GM12878 (cell line): ENCODE measurements around the gene ACVR1. TPM values are rescaled to one million over a fixed set of nuclear protein-coding genes. Genes with fewer than 3 reads are reported as not detected.

Source experiments
- ATAC-seq: fragments of 200-7000 bp; cut with Tn5 transposase; 3 replicates; pipeline ENCODE4 v1.9.1; 2020; ENCODE audit warnings: mild to moderate bottlenecking, moderate library complexity
- BruUV-seq: library from RNA; stranded (reverse); fragments of 400-500 nt; replicated peaks from 2 replicates; lab custom pipeline; 2021; lab: Mats Ljungman, UMichigan
- CTCF ChIA-PET: fragments of 300-600 bp; sonication (Branson Sonifier 250); formaldehyde crosslinking; extraction: SDS; loops from one replicate; lab custom pipeline; 2021; ENCODE audit warnings: inconsistent platforms; lab: Yijun Ruan, JAX
- POLR2A ChIA-PET: fragments of 350-600 bp; formaldehyde crosslinking; extraction: SDS; loops from one replicate; lab custom pipeline; 2021; ENCODE audit warnings: inconsistent platforms; lab: Charles Lee
- RAD21 ChIA-PET: fragments of 300-600 bp; sonication (Branson Sonifier 250); formaldehyde crosslinking; loops from one replicate; lab custom pipeline; 2023; ENCODE audit warnings: antibody characterized with exemption; ENCODE audit not compliant: unreplicated experiment; lab: Charles Lee
- SMC1A ChIA-PET: fragments of 300-600 bp; sonication (Branson Sonifier 250); formaldehyde crosslinking; loops from one replicate; lab custom pipeline; 2023; ENCODE audit not compliant: unreplicated experiment, uncharacterized antibody; lab: Charles Lee
- DNase-seq: peaks from one replicate; pipeline ENCODE4 v3.0.0-alpha.2; 2011; ENCODE audit warnings: low read depth, low spot score
- FAIRE-seq: peaks from 3 replicates; lab custom pipeline; 2011; peaks lifted over from hg19 to GRCh38; lab: Jason Lieb, UNC
- H2AFZ ChIP-seq: 2 replicates; pipeline ENCODE4 v1.6.0; 2011; ENCODE audit warnings: low read depth, low read length, control low read depth; ENCODE audit not compliant: control insufficient read depth
- H3K27ac ChIP-seq: 2 replicates; pipeline ENCODE4 v1.5.1; 2011; ENCODE audit warnings: control low read depth; ENCODE audit not compliant: control insufficient read depth, insufficient read depth
- H3K27me3 ChIP-seq, 2 experiments: replicated peaks in 1 of 2; 2 replicates each; pipeline versions ENCODE4 v1.6.0 to v1.6.1; 2011; ENCODE audit warnings: low read length in 1 of 2; ENCODE audit not compliant: control insufficient read depth in 2 of 2, insufficient read depth in 2 of 2
- H3K36me3 ChIP-seq, 2 experiments: 2 replicates each; pipeline ENCODE4 v1.5.1; 2011; ENCODE audit warnings: low read length in 1 of 2; ENCODE audit not compliant: control insufficient read depth in 2 of 2, insufficient read depth in 2 of 2
- H3K4me1 ChIP-seq: 2 replicates; pipeline ENCODE4 v1.6.1; 2011; ENCODE audit warnings: mild to moderate bottlenecking, low read length, moderate library complexity, mixed read lengths; ENCODE audit not compliant: control insufficient read depth, insufficient read depth
- H3K4me2 ChIP-seq: 2 replicates; pipeline ENCODE4 v1.6.0; 2011; ENCODE audit warnings: control low read depth; ENCODE audit not compliant: control insufficient read depth, insufficient read depth
- H3K4me3 ChIP-seq: fragments of 200-600 bp; sonication (generic); 2 replicates; pipeline ENCODE4 v1.5.1; 2016
- H3K79me2 ChIP-seq: 2 replicates; pipeline ENCODE4 v1.6.0; 2011; ENCODE audit warnings: low read length; ENCODE audit not compliant: control insufficient read depth, insufficient read depth
- H3K9ac ChIP-seq: 2 replicates; pipeline ENCODE4 v1.8.0; 2011; ENCODE audit warnings: low read length, control low read depth, mixed read lengths; ENCODE audit not compliant: control insufficient read depth, insufficient read depth
- H3K9me3 ChIP-seq: replicated peaks from 3 replicates; pipeline ENCODE4 v1.5.1; 2011; ENCODE audit warnings: mild to moderate bottlenecking, low read length; ENCODE audit not compliant: control insufficient read depth, insufficient read depth
- H4K20me1 ChIP-seq: 2 replicates; pipeline ENCODE4 v1.6.0; 2011; ENCODE audit not compliant: control insufficient read depth, insufficient read depth
- BRCA1 ChIP-seq: IDR thresholded peaks from 2 replicates; pipeline ENCODE4 v1.6.1; 2011; ENCODE audit warnings: low read depth, low read length, improper control_type of control experiment
- DPF2 ChIP-seq: fragments of 450-650 bp; IDR thresholded peaks from 2 replicates; pipeline ENCODE4 v1.6.1; 2017; ENCODE audit warnings: mild to moderate bottlenecking
- ESRRA ChIP-seq: IDR thresholded peaks from 2 replicates; pipeline ENCODE4 v1.6.1; 2012; ENCODE audit warnings: mild to moderate bottlenecking, low read length, improper control_type of control experiment
- PML ChIP-seq: IDR thresholded peaks from 2 replicates; pipeline ENCODE4 v1.6.1; 2012; ENCODE audit warnings: low read length, inconsistent platforms
- TCF12 ChIP-seq: IDR thresholded peaks from 2 replicates; pipeline ENCODE4 v1.6.1; 2011; ENCODE audit warnings: low read depth, mild to moderate bottlenecking, low read length
- WRNIP1 ChIP-seq: IDR thresholded peaks from 2 replicates; pipeline ENCODE4 v1.6.1; 2011; ENCODE audit warnings: low read depth, low read length, improper control_type of control experiment, borderline replicate concordance
- ZNF217 ChIP-seq: fragments of 450-650 bp; IDR thresholded peaks from 2 replicates; pipeline ENCODE4 v1.6.1; 2017; ENCODE audit warnings: antibody characterized with exemption, mild to moderate bottlenecking
- WGBS: methylation state at CpG from one replicate; pipeline ENCODE4 v1.1.6; 2016; ENCODE audit warnings: low lambda C conversion rate; ENCODE audit not compliant: insufficient replicate concordance, insufficient coverage; ENCODE audit errors: missing lambda C conversion rate; 5-methylcytosine and 5-hydroxymethylcytosine counted together
- in situ Hi-C: fragments of 300-500 bp; cut with MboI; formaldehyde crosslinking; loops from 9 replicates; pipeline ENCODE4 v1.14.3; 2018; ENCODE audit warnings: mixed read lengths
- intact Hi-C: fragments of 100-400 bp; cut with micrococcal nuclease; formaldehyde crosslinking; loops from one replicate; pipeline ENCODE4 v1.14.2; 2022; ENCODE audit not compliant: unreplicated experiment
- polyA plus RNA-seq, 11 experiments: library from polyadenylated mRNA; depleted of rRNA in 4 of 11; unstranded in 6 of 11; stranded (reverse) in 5 of 11; fragments of >200 nt; fragmentation: Nextera tagmentation in 4 of 11; fragmentation: Illumina TruSeq in 1 of 11; extraction: Ambion mirVana in 4 of 11; extraction: Trizol in 1 of 11; gene quantifications; 1 replicate in 1 of 11; 2 replicates in 10 of 11; pipeline versions ENCODE4 v1.2.1 to v1.2.3, GENCODE V29; 2011 to 2016; ENCODE audit warnings: inconsistent platforms in 2 of 11, missing spikeins in 2 of 11, low read depth in 1 of 11
- total RNA-seq, 4 experiments: library from RNA; depleted of rRNA in 3 of 4; stranded (reverse); fragments of >200 nt in 3 of 4; fragmentation: Illumina TruSeq in 1 of 4; extraction: Trizol in 1 of 4; gene quantifications; 2 replicates each; pipeline versions ENCODE4 v1.2.1 to v1.2.3, GENCODE V29; 2013 to 2021
- TF ChIP-seq, protein P1 (sequence below): IDR thresholded peaks from 2 replicates; pipeline ENCODE4 v1.6.1; 2012; ENCODE audit warnings: improper control_type of control experiment, low read depth, low read length; ENCODE audit not compliant: insufficient replicate concordance

ACVR1 gene
- total and polyA plus RNA-seq, 10 of the 15 experiments (the other 5 are each of a cell fraction or from before 2014, with no cell fraction given): 0.06 to 0.24 (median 0.14) TPM; not detected in 4

DNA sequence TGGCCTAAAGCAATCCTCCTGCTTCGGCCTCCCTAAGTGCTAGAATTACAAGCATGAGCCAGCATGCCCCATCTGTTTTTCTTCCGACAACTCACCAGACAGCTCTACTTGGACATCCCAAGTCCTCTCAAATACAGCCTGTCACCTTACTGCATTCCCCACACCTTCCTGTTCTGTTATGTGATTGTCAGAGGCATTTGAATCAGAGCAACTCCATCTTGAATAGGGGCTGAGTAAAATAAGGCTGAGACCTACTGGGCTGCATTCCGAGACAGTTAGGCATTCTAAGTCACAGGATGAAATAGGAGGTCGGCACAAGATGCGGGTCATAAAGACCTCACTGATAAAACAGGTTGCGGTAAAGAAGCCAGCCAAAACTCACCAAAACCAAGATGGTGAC is 17.3 kb downstream of the ACVR1 start:
- Histone ChIP-seq H2AFZ (no peak overlapping the region), H3K36me3 (no peaks in the 10 kb centered on the region), H3K79me2 (no peaks in the 10 kb centered on the region), H3K4me2 (no peak overlapping the region), H3K9ac (no peak overlapping the region), H3K4me3 (no peak overlapping the region), H4K20me1 (no peaks in the 10 kb centered on the region), H3K27ac (no peak overlapping the region), H3K9me3 (no peaks in the 10 kb centered on the region), H3K4me1 (no peaks in the 10 kb centered on the region), H3K27me3 (no peaks in the 10 kb centered on the region)
- RAD21 ChIA-PET: no interaction called here
- no peak for TF ChIP-seq DPF2
- TF ChIP-seq PML: no peak
- TF ChIP-seq WRNIP1: no peak
- no peak for TF ChIP-seq ZNF217
- TF ChIP-seq, protein P1, sequence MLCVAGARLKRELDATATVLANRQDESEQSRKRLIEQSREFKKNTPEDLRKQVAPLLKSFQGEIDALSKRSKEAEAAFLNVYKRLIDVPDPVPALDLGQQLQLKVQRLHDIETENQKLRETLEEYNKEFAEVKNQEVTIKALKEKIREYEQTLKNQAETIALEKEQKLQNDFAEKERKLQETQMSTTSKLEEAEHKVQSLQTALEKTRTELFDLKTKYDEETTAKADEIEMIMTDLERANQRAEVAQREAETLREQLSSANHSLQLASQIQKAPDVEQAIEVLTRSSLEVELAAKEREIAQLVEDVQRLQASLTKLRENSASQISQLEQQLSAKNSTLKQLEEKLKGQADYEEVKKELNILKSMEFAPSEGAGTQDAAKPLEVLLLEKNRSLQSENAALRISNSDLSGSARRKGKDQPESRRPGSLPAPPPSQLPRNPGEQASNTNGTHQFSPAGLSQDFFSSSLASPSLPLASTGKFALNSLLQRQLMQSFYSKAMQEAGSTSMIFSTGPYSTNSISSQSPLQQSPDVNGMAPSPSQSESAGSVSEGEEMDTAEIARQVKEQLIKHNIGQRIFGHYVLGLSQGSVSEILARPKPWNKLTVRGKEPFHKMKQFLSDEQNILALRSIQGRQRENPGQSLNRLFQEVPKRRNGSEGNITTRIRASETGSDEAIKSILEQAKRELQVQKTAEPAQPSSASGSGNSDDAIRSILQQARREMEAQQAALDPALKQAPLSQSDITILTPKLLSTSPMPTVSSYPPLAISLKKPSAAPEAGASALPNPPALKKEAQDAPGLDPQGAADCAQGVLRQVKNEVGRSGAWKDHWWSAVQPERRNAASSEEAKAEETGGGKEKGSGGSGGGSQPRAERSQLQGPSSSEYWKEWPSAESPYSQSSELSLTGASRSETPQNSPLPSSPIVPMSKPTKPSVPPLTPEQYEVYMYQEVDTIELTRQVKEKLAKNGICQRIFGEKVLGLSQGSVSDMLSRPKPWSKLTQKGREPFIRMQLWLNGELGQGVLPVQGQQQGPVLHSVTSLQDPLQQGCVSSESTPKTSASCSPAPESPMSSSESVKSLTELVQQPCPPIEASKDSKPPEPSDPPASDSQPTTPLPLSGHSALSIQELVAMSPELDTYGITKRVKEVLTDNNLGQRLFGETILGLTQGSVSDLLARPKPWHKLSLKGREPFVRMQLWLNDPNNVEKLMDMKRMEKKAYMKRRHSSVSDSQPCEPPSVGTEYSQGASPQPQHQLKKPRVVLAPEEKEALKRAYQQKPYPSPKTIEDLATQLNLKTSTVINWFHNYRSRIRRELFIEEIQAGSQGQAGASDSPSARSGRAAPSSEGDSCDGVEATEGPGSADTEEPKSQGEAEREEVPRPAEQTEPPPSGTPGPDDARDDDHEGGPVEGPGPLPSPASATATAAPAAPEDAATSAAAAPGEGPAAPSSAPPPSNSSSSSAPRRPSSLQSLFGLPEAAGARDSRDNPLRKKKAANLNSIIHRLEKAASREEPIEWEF: no peak
- no peak for TF ChIP-seq TCF12
- no peak for TF ChIP-seq ESRRA
- no peak for TF ChIP-seq BRCA1
- FAIRE-seq: no peak
- BruUV-seq: no TSS peak
- CTCF ChIA-PET: no interaction called here
- in situ Hi-C loops (no loop called here), intact Hi-C loops (no loop called here)
- SMC1A ChIA-PET: no interaction called here
- WGBS: 45% methylated on average over 6 of the region's 6 CpGs
- POLR2A ChIA-PET: no interaction called here
- ATAC-seq: no peak
- no peak for DNase-seq
